KBM-7 (cell line): ENCODE results near the gene CSAD.
A peak's percentile ranks its signal among the peaks of the same experiment; 100 is the strongest.

ENCODE experiments used
- DNase-seq: peaks from one replicate; pipeline ENCODE4 v3.0.0-alpha.2; 2015
- in situ Hi-C: fragments of 300-500 bp; cut with MboI; formaldehyde crosslinking; loops from 2 replicates; pipeline ENCODE4 v1.14.3; 2020; ENCODE audit warnings: low sequenced_read_pairs, low pct_unique_long_range_greater_than_20kb, mixed read lengths

Gene CSAD

DNA sequence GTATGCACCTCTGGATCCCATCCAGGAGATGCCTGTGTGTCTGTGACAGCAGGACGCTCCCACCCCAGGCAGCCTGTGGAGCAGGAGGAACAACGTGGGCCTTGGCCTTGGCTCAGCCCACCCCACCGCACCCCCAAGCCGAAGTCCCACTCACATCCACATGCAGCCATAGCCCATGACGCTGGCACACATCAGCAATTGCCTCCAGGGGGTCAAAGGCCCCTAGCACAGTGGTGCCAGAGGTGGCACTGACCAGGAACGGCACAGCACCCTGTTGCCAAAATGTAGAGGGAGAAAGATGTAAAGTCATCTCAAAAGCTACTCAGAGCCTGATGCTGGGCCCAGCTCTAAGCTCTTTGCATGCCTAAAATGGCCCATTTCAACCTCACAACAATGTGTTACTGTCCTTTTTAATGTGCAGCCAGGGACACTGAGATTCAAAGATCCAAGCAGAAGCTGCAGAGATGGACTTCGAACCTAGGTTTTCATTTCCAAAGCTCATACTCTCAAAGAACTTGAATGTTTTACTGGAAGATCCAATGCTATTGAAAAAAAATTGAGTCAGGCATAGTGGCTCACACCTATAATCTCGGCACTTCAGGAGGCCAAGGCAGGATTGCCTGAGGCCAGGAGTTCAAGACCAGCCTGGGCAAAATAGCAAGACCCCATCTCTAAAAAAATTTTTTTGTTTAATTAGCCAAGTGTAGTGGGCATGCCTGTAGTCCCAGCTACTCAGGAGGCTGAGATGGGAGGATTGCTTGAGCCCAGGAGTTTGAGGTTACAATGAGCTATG is 19.4 kb downstream of the CSAD start:
- in situ Hi-C loops, result no loop called here
- no peak for DNase-seq

DNA sequence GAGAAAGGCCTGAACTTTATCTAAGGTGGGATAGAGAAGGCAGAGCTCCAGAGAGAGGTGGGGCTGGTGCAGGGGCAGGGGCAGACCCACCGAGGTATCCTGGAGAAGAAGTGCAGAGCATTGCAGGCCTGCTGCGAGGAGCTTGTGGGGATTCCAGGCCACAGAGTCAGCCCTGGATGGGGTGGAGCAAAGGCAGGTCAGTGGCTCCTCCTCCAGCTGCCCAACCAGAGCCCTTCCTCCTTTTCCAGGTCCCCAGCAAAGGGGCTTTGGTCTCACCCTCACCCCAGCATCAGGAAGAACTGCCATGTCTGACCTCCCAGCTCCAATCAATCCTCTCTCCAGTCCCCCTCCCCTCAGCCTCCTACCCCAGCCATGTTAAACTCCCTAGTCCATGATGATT is 20.1 kb downstream of the CSAD start:
- in situ Hi-C loops, result no loop called here
- no peak for DNase-seq

DNA sequence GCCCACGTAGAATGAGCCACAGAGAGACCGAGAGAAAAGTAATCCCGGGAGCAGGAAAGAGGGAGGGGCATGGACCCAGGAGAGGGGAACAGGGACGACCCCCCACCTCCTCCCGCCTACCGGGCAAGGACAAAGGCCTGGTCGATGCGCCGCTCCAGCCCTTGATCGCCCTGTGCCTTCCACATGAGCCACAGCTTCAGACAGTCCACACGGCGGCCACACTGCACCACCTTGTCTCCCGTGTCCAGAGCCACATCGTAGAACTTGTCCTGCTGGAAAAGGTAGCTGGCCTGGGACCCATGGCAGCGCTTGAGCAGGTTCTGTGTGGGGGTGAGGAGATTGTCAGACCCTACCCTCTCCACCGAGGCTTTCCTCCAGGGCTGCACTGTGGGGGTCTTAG is 20.7 kb downstream of the CSAD start:
- in situ Hi-C loops, result no loop called here
- DNase-seq, result no peak

DNA sequence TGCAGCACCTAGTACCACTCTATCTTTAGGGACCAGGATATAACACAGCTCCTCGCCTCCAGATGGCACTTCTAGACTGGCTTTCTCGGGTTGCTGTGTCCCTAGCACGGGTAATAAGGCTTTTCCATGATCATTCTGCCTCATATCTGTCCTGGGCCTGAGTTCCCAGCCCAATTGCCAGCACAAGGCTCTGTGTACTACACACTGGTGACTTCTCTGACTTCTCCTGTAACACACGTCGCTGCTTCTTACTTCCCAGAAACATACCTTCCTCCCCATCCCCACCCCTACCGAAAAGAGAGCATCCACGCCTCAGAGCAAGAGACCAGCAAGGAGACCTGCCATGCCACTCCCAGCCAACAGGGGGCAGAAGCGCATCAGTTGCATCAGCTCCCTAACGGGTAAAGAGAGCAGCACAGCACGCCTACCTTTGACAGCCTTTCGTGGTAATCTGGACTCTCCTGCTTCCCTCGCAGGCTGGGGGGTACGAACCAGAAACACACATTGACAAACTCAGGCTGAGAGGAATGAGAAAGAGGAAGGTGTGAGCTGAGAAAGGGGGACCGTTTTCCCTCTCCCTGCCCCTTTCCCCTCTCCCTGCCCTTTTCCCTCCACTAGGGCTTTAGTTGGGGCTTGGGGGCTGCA is 21.4 kb downstream of the CSAD start:
- DNase-seq, result peak; percentile 93
- in situ Hi-C loops, result no loop called here

DNA sequence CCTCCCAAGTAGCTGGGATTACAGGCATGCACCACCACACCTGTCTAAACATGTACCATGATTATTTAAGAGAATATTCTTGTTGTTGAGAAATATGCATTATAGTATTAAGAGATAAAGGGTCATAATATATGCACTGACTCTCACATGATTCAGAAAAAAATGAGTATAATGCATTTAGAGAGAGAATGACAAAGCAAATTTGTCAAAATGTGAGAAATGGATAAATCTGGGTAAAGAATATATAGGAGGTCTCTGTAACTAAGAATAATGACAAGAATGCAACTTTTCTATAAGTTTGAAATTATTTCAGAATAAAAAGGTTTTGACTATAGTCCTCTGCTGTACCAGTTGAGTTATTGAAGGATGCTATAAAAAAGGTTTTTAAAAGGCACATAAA is 28.3 kb downstream of the CSAD start:
- DNase-seq, result no peak
- in situ Hi-C loops, result no loop called here

DNA sequence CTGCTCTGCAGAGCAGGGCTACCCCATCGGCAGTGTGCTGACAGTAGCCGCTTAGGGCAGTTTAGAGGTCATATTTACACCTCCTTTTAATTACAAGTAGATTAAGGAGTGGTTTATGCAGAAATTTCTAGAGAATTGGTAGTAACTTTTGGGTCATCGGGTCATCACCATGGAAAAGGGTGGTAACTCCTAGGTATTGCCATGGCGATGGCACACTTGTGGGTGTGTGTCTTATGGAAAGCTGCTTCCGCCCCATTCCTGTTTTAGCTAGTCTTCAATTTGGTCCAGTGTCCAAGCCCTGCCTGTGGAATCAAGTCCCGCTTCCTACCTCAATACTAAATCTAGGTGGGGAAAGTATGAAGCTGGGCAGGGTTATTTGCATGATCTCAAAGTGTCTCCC is 29.7 kb downstream of the CSAD start:
- in situ Hi-C loops, result no loop called here
- DNase-seq, result no peak

DNA sequence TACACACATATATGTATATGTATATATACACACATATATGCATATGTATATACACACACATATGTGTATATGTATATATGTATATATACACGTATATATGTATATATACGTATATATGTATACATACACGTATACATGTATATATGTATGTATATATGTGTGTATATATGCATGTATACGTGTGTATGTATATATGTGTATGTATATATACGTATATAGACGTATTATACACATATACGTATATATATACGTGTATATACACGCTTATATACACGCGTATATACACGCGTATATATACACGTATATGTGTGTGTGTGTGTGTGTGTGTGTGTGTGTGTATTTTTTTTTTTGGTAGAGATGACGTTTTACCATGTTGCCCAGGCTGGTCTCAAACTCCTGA is 33.1 kb downstream of the CSAD start:
- in situ Hi-C loops, result no loop called here
- no peak for DNase-seq

DNA sequence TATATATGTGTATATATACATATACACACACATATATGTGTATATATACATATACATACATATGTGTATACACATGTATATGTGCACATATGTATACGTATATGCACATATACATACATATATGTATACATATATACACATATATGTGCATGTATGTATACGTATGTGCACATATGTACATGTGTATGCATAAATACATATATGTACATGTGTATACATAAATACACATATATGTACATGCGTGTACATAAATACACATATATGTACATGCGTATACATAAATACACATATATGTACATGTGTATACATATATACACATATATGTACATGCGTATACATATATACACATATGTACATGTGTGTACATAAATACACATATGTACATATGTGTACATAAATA is 33.5 kb downstream of the CSAD start:
- in situ Hi-C loops, result no loop called here
- DNase-seq, result no peak

DNA sequence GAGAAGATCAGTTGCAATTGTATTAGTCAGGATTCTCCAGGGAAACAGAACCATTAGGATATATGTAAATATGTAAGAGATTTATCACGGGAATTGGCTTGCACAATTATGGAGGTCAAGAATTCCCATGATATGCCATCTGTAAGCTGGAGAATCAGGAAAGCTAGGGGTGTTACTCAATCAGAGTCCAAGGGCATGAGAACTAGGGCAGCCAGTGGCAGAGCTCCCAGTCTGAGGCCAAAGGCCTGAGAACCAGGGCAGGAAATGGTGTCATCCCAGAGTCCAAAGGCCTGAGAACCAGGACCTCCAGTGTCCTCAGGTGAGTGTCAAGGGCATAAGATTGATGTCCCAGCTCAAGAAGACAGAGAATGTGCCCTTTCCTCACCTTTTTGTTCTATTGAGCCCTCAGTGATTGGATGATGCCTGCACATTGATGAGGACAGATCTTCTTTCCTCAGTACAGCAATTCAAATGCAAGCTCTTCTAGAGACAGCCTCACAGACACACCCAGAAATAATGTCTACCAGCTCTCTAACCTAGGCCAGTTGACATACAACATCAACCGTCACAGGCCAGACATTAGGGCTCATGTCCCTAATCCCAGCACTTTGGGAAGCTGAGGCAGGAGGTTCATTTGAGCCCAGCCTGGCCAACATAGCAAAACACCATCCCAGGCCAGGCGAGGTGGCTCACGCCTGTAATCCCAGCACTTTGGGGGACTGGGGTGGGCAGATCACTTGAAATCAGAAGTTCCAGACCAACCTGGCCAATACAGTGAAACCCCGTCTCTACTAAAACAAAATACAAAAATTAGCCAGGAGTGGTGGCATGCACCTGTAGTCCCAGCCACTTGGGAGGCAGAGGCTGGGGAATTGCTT is 35.1 kb downstream of the CSAD start:
- no peak for DNase-seq
- in situ Hi-C loops, result no loop called here

DNA sequence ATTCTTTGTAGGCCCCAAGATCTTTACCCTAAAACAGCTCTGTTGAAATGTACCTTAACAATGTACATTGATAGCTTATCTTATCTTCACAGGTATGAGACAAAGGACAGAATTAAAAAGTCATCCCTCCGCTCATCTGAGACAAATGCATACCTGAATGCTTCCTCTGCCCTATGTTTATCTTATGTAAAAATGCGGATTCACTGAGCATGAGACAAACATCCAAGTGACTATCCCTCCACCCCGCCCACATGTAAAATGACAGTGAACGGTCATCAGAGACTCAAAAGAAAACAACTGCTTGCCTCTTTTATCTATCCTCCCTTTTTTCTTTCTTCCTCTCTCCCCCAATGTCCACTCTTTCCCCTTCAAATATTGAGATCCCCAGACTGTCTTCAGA is 37.4 kb downstream of the CSAD start:
- no peak for DNase-seq
- in situ Hi-C loops, result no loop called here

DNA sequence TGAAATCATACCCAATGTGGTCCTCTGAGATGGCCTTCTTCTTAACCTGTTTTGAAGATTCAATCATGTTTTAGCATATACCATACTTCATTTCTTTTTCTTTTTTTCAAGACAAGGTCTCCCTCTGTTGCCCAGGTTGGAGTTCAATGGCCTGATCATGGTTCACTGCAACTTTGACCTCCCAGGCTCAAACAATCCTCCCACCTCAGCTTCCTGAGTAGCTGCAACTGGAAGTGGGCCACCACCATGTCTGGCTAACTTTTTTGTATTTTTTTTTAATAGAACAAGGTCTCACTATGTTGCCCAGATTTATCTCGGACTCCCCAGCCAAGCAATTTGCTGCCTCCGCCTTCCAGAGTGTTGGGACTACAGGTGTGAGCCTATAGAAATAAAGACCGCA is 47.0 kb downstream of the CSAD start:
- no peak for DNase-seq
- in situ Hi-C loops, result no loop called here

DNA sequence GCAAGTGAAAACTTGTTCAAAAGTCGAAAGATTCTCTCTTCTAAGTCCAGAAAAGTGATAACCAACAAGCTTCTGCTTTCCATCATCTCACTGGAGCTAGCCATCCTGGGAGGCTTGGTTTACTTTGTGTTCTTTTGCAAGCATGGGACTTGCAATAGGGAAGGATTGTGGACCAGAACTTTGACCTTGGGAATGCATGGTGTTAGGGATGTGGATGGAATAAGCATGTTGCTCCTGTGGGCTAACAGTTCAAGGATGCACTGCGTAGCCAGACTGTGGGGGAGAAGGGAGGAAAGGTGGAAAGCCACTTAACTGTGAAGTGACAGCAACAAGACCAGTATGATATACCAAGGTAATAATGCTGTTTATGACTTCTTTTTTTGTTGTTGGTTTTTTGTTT is 48.9 kb downstream of the CSAD start:
- in situ Hi-C loops, result no loop called here

DNA sequence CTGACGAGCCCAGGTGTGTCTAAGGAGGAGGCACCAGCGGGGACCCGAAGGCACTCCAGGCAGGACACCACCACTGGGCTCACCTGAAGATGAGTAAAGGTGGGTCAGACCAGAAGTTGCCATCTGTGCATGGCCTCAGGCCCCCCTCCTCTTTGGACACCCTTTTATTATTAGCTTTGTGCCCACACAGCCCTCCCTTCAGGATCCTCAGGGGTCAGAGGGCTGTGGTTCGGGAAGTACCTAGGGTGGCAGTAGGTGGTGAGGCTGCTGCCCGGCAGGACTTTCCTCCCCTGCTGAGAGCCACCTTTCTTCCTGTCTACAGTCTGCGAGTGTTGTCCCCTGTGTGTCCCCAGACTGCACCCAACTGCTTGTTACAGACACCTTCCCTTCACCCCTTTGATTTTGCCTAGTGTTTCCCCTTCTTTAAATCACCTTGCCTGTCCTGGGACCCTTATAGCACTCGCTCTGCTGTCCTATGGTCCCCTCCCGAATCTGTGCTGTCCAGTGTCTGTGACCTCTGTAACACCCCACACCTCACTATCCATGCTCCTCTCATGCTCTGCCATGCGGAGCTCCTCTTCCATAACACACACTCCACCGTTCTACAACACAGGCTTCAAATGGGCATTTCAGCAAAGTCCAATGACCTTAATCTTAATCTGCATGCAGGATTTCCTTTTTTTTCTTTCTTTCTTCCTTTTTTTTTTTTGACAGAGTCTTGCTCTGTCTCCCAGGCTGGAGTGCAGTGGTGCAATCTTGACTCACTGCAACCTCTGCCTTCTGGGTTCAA is 51.8 kb downstream of the CSAD start:
- peak; percentile 16 for DNase-seq

More for the DNA sequence above, 48.9 kb downstream of the CSAD start:
- no peak for DNase-seq

DNA sequence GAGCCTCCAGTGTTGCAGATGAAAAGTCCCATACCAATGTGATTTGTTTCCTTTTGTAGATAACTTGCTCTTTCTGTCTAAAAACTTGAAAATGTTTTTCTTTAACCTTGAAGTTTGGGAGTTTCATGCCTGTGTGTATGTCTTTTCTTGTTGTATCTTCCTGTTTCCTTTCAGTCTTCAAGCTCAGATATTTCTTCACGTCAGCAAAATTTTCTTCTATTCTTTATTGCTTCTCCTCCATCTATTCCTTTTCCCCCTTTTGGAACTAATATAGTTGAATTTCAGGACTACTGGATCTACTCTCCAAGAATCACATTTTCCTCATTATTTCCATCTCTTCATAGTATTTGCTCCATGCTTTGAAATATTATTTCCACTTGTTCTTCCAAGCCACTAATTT is 53.6 kb downstream of the CSAD start:
- DNase-seq, result no peak
- in situ Hi-C loops, result no loop called here

More for the DNA sequence above, 51.8 kb downstream of the CSAD start:
- in situ Hi-C loops, result no loop called here

DNA sequence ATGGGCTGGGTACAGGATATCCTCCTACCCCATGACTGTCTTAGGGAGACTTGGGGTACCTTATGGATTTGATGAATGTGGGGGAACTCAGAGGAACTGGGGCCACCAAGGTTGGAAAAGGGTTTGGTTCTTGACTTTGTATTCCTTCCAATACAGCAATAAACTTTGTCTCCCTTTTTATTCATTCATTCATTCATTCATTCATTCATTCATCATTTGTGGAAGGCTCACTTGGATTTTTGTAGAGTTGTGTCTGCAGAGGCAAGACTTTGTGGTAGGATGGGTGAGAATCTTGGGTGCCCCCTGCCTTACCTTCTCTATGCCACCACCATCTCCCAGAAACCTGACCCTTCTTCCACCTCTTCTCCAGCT is 56.4 kb downstream of the CSAD start:
- no peak for DNase-seq
- in situ Hi-C loops, result no loop called here

DNA sequence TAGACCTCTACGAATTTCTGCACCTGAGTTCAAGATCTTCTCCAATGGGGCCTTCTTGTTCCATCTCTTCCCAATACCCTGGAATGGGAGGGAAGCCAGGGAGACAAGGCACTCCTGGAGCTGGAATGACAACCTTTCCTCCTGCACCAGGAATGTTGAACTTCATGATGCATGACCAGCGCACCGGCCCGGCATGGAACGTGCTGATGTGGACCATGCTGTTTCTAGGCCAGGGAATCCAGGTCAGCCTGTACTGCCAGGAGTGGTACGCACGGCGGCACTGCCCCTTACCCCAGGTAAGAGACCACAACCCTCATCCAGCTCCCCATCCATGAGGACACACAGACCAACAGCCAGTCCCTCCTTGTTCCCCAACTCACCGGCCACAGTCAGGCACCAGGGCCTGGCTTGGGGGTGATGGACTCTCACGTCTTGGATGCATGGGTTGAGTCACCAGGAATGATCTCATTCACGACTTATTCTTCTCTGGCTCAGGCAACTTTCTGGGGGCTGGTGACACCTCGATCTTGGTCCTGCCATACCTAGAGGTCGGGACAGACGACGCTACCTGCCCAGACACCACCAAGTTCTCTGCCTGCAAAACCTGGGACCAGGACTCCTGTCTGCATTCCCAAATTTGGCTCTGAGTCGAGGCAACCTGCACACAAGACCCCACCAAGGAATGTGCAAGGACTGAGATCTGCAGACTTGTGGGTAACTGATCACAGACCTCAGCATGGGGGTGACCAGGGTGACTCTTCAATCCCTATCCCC is 57.0 kb downstream of the CSAD start:
- in situ Hi-C loops, result no loop called here
- no peak for DNase-seq

DNA sequence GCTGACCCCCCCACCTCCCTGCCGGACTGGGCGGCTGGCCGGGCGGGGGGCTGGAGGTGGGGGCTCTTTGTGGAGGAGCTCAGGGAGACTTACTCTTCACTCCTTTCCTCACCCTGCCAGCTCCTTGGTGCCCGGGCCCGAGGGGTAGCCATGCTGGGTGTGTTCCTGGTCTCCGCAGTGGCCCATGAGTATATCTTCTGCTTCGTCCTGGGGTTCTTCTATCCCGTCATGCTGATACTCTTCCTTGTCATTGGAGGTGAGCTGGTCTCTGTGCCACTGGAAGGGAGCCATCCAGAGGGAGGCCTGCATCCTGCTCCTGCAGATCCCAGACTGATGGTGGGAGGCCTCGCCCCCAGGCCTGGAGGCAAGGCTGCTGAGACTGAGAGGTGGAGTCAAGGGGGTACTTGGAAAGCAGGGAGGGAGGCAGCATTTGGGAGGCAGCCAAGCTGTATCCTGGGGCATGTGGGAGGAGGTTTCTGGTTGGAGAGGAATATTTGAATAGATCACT is 57.7 kb downstream of the CSAD start:
- in situ Hi-C loops, result no loop called here
- DNase-seq, result no peak

DNA sequence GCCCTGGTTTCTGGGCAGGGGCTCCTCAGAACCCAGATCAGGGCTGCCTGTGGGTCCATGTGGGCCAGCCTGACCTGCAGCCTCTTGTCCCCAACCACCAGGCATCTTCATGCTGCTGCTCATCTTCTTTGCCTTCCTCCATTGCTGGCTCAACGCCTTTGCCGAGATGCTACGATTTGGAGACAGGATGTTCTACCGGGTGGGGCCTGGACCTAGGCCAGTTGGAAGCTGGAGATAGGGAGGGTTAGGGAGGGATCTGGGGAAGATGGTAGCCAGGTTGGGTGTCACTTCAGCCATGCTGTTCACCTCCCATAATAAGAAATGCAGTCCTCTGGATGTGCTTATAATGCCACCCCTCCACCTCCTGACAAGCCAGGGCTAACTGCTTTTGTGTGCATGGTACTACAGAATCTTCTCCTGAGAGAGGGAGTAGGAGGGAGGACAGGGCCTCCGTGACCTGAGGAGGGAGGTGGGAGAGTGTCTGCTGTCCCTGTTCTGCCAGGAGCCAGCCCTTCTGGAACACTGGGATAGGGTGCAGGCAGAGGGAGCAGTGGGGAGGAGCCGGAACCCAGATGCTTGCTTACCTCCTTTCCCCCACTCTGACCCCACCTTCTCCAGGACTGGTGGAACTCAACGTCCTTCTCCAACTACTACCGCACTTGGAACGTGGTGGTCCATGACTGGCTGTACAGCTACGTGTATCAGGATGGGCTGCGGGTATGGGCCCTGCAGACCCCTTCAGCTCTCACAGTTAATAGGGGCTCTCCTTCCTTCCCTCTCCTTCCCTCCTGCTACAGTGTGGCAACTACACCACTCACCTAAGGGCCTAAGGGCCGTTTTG is 59.8 kb downstream of the CSAD start:
- no peak for DNase-seq
- in situ Hi-C loops, result no loop called here
